Stimulated activated CD4-positive, alpha-beta T cell treated with anti-CD3 and anti-CD28 coated beads, Interleukin-1b, Interleukin-23, amount 100 ng/mL, for 24 hours (primary cell): ENCODE data around the gene TICRR.
A peak's percentile ranks its signal among the peaks of the same experiment; 100 is the strongest.

ENCODE experiments used
- DNase-seq, 4 experiments: peaks; one replicate each; pipeline ENCODE4 v3.0.0-alpha.2; 2020; ENCODE audit warnings: low read depth in 4 of 4, low spot score in 1 of 4

Gene TICRR

GRCh38 chr15:89671687-89672086 lies 96.4 kb downstream of the TICRR start:
- DNase-seq: no peak

- no peak for DNase-seq
Observed at GRCh38 chr15:89672221-89673164, 97.2 kb downstream of the TICRR start.

DNA sequence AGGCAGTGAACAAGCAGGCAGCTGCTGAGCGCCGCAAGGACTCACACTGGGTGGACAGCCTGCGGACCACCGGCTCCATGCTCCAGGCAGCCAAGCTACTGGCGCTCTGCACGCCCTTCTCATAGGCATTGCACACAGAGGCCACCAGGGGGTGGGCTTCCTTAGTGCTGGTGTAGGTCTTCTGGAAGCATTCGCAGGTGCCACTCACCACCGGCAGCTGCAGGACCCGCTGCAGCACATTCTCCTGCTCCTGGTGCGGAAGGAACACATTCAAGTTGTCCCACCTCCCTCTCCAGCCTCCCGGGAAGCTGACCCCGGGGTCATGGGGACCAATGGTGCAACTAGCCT lies 97.9 kb downstream of the TICRR start:
- peak in 1 of 4 experiments; percentile 14 for DNase-seq

GRCh38 chr15:89674526-89674925 lies 99.3 kb downstream of the TICRR start:
- no peak for DNase-seq

GRCh38 chr15:89675606-89676005 lies 100.3 kb downstream of the TICRR start:
- DNase-seq: no peak

DNA sequence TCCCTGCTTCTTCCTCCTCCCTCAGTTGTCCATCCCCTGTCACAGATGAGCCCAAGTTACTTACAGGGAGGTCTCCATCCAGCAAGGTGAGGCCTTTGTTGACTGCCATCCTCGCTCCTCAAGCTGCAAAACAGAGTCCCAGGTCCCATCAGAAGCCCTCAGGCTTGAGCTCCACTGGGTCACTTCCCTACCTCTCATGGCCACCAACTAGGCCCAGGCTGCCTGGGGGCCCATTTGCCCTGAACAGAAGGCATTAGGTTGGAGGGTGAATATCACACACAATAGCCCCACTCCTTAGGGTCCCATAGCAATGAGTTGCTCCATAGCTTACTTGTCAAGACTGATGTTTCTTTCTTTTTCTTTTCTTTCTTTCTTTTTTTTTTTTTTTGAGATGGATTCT lies 102.1 kb downstream of the TICRR start:
- DNase-seq: no peak
